Iris pigment epithelial cell (primary cell): ENCODE measurements around the gene CES2.
"Not testable (repeated sequence)": the region's sequence is repeated elsewhere in the genome, so short reads cannot be mapped to it uniquely, and the experiment has no call there.

Source experiments
- DNase-seq: peaks from one replicate; pipeline ENCODE4 v3.0.0-alpha.2; 2011; ENCODE audit warnings: low read depth

CES2 gene

GRCh38 chr16:66984892-66985311 lies 49.6 kb downstream of the CES2 start:
- DNase-seq: no peak

DNA sequence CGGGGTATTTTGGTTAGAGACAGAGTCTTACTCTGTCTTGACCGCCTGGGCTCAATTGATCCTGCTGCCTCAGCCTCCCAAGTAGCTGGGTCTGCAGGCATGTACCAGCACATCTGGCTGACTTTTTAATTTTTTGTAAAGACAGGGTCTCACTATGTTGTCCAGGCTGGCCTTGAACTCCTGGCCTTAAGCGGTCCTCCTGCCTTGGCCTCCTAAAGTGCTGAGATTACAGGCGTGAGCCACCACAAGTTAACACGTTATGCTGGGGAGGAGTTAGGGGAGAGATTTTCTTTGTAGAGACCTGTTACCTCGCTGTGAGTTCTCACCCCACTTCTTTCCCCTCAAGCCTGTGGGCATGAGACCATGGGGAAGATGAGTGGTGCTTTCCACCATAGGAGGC lies 51.2 kb downstream of the CES2 start:
- no peak for DNase-seq

DNA sequence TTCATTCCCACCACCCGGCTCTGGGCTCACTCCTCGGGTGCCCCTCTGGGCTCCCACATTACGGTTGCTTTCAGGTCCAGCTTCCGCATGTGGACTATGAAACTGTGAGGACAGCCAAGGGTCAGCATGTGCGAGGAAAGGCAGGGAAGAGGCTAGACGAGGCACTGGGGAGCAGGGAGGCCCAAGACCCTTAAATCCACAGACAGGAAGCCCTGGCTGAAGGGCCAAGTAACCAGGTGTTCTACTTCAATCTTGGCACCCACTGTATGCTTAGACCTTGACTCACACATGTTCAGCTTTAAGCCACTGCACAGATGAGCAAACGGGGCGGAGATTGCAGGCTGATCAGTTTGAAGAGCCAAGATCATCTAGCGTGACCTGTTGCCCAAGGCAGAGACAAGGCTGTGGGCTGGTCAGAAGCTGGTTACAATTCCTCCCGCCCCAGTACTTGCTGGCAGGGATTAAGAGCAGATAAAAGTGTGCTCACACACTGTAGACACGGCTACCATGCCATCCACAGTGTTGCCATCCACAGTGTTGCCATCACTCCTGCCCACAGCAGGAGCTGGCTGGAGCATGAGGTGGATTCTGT lies 53.0 kb downstream of the CES2 start, which contains the start of gene CES4A:
Gene CES4A, plus strand, starts transcription at position 393 of the 592 bp plus-strand sequence. Its CDS starts 184 bp downstream, at position 577.
- peak; percentile 71 for DNase-seq

GRCh38 chr16:66991545-66992077 lies 56.3 kb downstream of the CES2 start:
- DNase-seq: no peak

GRCh38 chr16:66993558-66993957 lies 58.2 kb downstream of the CES2 start:
- DNase-seq: not testable (repeated sequence)
